Measurements from ENCODE around the gene ATXN7L3. TPM values are rescaled to one million over a fixed set of nuclear protein-coding genes. Genes with fewer than 3 reads are reported as not detected.
"Not testable (repeated sequence)": the region's sequence is repeated elsewhere in the genome, so short reads cannot be mapped to it uniquely, and the experiment has no call there.

The ATXN7L3 gene
- total RNA-seq, 1 donor from 2014 or later = 66.7 TPM

DNA sequence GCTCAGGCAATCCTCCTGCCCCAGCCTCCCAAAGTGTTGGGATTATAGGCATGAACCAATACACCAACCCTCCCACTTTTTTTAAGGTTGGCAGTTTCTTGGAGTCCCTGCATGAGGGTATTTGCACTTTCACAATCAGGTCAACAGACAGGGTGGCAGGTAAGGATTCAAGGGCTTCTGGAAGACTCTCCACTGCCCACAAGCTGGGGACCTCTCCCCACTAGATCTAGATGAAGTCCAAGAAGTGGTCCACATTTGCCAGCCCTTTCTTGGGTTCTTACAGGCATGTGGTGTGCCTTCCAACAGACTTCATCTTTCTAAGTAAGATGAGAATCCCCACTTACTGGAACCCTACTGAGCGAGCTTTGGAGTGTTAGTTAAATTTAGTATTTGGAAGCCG lies 25.3 kb downstream of the ATXN7L3 start:
- DNase-seq (ENCODE audit: low spot score) = no peak

DNA sequence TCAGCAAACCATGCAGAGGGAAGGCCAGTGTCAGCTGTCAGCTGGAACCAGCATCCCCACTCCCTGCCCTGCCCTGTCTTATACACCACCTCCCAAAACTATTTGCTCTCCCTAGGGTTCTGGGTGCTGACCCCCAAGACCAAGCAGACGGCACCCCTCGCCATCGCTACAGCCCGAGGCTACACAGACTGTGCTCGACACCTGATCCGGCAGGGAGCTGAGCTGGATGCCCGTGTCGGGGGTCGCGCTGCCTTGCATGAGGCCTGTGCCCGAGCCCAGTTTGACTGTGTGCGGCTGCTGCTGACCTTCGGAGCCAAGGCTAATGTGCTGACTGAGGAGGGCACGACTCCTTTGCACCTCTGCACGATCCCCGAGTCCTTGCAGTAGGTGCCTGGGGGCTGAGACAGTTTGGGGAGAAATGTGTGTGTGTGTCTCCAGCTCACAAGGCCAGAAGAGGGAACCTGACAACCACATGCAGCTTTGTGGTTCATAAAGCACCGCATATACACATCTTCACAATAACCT lies 27.7 kb downstream of the ATXN7L3 start:
- DNase-seq (ENCODE audit: low spot score) = no peak

DNA sequence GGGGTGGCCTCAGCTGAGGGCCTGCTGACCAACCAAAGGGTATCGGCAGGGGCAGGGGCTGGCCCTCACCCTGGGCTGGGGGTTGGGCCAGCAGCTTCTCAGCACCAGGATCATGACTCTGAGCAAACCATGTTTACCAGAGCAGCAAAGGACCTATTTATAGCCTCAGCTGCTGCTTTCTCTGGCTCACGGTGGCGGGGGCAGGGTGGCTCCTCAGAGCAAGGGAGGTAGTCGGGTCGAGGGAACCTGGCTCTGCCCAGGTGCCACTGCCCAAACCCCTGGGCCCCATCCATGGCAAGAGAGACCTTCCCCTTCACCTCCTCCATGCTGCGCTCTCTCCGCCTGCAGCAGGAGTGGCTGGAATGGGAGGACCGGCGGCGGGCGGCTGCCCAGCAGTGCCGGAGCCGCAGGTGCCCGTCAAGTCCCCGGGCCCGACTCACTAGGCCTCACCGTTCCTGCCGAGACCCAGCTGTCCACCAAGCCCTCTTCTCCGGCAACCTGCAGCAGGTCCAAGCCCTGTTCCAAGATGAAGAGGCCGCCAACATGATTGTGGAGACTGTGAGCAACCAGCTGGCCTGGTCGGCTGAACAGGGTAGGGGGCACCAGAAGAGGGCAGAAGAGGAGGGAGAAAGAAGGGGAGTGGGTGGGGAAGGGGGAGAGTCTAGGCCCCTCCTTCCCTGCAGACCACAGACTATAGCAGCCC lies 29.0 kb downstream of the ATXN7L3 start, which contains the start of gene ASB16:
TSS of gene ASB16 (plus strand) at position 206 of the 703 bp plus-strand sequence. CDS start at position 292, 86 bp downstream.
- DNase-seq (ENCODE audit: low spot score) = no peak

DNA sequence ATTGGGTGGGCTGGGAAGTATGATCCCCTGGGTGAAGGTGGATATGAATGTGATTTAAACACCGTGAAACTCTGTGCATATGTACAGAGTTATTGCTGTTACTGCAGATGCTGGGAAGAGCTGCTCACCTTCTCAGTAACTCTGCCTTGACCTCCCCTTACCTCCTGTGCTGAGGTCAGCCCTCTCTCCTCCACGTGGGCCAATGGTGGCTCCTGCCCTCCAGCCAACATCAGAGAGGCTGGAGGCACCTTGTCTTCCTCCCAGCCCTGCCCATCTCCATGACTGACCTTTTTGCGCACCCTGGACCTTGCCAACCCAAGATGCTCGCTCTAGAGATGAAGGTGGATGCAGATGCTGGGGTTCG lies 29.6 kb downstream of the ATXN7L3 start:
- DNase-seq (ENCODE audit: low spot score) = no peak

DNA sequence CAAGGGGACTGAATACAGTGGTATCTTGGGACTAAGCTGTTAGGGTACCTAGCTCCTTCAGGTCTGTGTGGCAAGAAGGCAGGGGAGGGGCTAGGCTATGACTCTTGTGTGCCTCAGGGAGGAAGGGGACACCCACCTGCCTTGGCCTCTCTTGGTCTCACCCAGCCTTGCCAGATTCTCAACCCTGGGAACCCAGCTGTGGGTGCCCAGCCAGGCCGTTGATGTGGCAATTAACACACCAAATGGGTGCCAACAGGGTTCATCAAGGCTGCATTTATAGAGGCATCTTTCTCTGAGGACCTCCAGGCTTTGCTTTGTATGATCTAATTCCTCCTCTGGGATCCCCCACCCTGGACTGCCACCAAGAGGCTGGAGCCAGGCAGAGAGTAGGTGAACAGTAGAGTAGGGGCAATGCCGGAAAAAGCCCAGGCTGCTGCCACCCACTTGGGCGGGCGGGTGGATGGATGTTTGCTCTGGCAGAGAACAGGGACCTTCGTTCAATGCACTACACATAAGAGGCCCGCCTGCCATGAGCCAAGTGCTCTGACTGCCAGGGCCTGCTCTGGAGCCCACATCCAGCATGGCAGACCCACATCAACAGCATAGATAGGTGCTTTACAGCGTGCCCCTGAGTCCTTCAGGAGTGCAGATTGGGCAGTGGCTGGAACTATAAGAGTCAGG lies 32.4 kb downstream of the ATXN7L3 start:
- DNase-seq (ENCODE audit: low spot score) = no peak

DNA sequence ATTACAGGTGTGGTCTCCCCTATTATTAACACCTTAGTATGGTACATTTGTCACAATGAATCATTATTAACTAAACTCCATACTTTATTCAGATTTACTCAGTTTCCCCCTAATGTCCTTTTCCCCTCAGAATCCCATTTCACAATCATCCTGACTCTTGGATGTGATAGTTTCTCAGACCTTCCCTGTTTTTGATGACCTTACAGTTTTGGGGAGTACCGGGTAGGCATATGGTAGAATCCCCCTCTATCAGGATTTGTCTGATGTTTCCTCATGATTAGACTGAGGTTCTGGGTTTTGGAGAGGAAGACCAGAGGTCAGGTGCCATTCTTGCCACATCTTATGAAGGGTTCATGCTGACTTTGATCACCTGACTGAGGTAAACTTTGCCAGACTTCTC lies 35.2 kb downstream of the ATXN7L3 start:
- DNase-seq (ENCODE audit: low spot score) = no peak

DNA sequence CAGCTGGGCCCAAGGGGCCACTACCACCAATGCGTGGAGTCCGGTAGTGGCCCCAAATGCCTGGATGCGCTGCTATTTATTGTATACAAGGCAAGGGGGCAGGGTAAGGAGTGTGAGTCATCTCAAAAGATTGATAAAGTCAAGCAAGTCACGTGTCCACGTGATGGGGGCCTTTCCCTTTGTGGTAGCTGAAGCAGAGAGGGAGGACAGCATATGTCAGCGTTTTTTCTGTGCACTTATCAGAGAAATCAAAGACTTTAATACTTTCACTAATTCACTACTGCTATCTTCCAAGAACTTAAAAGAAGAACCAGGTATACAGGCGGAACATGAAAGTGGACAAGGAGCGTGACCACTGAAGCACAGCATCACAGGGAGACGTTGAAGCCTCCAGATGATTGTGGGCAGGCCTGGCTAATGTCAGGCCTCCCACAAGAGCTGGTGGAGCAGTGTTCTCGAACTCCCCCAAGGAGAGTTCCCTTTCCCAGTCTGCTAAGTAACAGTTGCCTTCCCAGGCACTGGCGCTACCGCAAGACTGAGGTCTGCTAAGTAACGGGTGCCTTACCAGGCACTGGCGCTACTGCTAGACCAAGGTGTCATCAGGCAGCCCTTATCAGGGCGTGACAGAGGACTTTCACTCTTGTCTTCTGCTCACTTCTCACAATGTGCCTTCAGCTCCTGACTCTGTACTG lies 40.0 kb downstream of the ATXN7L3 start:
- DNase-seq (ENCODE audit: low spot score) = no peak

GRCh38 chr17:44155488-44155887 lies 44.2 kb downstream of the ATXN7L3 start:
- DNase-seq (ENCODE audit: low spot score) = no peak

- DNase-seq (ENCODE audit: low spot score) = no peak
Observed at GRCh38 chr17:44152875-44153274, 46.8 kb downstream of the ATXN7L3 start.

GRCh38 chr17:44149750-44150329 lies 49.8 kb downstream of the ATXN7L3 start:
- DNase-seq (ENCODE audit: low spot score) = no peak

GRCh38 chr17:44149066-44149465 lies 50.6 kb downstream of the ATXN7L3 start:
- DNase-seq (ENCODE audit: low spot score) = not testable (repeated sequence)

DNA sequence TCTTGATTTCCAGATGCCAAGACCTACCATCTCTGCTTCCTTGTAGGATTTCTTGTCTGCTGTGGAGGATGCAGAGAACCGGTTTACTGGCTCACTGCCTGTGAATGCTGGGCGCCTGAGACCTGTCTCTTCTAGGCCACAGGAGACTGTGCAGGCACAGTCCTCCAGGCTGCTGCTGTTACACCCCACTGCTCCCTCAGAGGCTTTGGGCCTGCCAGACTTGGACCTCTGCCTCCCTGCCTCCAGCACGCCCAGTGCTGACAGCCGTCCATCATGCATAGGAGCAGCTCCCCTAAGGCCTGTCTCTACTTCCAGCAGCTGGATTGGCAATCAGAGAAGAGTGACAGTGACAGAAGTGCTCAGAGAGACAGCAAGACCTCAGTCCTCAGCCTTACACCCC lies 51.9 kb downstream of the ATXN7L3 start:
- DNase-seq (ENCODE audit: low spot score) = no peak

DNA sequence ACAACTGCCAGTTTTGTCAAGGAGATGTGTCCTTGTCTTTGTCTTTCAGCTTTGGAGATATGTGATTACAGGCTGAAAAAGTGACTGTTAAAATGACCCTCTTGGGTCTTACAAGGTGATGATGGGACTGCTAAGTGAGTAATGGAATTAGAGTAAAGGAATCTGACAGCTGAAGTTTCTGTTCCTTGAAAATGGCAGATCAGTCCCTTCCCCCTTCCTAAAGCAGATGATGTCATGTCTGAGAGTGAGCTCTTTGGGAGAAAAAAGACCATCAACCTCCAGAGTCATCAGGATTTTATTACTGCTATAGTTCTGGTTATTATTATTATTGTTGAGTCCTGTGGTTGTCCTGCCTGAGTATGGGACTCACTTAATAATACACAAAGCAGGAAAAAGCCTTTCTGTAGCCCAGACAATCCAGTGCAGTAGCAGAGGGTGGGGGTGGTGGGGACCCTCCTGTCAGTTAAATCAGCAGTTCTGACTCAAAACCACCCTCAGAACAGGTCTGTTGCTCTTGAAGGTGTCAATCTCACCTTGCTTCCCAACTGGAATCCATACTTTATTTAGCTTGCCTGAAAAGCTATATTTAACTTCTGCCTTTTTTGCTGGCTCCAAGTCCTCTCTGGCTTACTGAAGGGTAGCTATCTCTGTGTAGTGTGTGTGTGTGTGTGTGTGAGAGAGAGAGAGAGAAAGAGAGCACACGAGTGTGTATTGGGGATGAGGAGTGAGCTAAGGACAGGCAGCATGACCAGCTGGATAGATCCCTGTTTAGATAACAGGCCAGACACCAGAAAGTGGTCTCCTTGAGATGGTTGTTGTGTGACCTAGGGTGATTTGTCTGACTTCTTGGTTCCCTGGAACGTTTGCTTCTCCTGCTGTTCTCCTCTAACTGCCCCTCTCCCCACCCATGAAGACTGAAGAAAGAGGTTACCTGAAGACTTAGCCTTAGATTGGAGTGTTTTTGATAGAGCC lies 53.0 kb downstream of the ATXN7L3 start:
- no peak for DNase-seq (ENCODE audit: low spot score)

DNA sequence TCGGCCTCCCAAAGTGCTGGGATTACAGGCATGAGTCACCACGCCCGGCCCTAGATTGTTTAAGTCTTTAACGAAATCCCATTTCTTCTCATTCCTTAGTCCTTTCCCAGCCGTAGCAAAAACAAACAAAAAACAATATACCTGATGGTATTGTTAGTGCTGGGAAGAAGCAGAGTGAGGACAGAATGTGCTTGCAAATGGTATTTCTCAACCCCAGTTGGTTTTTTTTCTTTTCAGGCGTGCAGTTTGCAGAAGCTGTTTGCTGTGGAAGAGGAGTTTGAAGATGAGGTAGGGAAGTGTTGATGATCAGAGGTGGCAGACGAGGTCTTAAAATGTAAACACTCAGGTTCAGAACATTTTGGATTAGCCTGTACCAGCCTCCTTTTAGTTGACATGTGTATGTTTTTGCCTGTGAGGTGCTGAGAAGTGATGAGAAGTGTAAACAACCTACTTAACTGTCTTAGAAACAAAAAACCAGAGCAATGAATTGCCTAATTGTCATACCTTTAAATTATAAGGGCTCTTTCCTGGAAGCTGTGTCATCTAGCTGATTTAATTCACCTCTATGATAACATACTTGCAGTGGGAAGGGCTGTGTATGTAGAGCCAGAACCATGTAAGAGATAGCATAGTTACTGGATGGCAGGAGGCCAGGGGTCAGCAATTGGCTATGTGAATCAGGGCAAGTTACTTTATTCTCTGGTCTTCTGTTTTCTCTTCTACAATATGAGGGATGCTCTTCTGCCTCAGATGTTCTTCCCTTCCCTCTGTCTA lies 54.5 kb downstream of the ATXN7L3 start:
- DNase-seq (ENCODE audit: low spot score) = no peak

GRCh38 chr17:44143921-44144320 lies 55.8 kb downstream of the ATXN7L3 start:
- not testable (repeated sequence) for DNase-seq (ENCODE audit: low spot score)

Other genes with a start within 250 kb of the ATXN7L3 start
- not detected for gene PYY, start 245.9 kb downstream of the ATXN7L3 start, total RNA-seq
- 2.2 TPM for gene NAGS, start 195.3 kb downstream of the ATXN7L3 start, total RNA-seq
- gene TMEM101, start 184.9 kb downstream of the ATXN7L3 start, total RNA-seq = 20.3 TPM
- gene LSM12, start 133.2 kb downstream of the ATXN7L3 start, total RNA-seq = 62.5 TPM
- gene G6PC3, start 129.1 kb downstream of the ATXN7L3 start, total RNA-seq = 76.2 TPM
- 36.3 TPM for gene HDAC5, start 76.2 kb downstream of the ATXN7L3 start, total RNA-seq
- gene HROB, start 58.0 kb downstream of the ATXN7L3 start, total RNA-seq = 1.3 TPM
- gene ASB16, start 29.2 kb downstream of the ATXN7L3 start, total RNA-seq = 0.36 TPM
- gene TMUB2, start 12.9 kb downstream of the ATXN7L3 start, total RNA-seq = 41.4 TPM
- gene UBTF, start 19.8 kb upstream of the ATXN7L3 start, total RNA-seq = 108 TPM
- 0.08 TPM for gene SLC4A1, start 68.3 kb upstream of the ATXN7L3 start, total RNA-seq
- 1.3 TPM for gene RUNDC3A, start 108.7 kb upstream of the ATXN7L3 start, total RNA-seq
- 135 TPM for gene SLC25A39, start 124.9 kb upstream of the ATXN7L3 start, total RNA-seq
- gene GRN, start 145.4 kb upstream of the ATXN7L3 start, total RNA-seq = 341 TPM
- 0.78 TPM for gene FAM171A2, start 164.0 kb upstream of the ATXN7L3 start, total RNA-seq
- gene ITGA2B, start 189.8 kb upstream of the ATXN7L3 start, total RNA-seq = 1.1 TPM

All from ureter (tissue), 1 donor.